Measurements from ENCODE around the gene IP6K3.

DNA sequence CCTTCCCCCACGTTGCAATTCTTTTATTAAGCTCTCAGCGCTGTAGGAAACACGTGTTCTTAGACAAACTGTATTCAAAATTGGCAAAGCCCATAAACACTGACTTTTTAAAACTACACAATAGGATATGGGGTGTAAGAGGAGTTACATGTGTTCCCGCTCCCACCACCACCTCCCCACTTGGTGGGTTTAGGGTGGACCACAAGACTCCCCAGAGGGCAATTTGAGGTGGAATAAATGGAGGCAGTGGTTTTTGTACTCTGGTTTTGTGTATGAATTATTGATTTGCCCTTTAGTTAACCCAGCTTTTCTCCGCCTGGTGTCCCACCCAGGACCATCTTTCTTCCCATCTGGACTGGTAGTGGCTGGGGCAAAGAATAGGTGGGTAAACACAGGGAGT lies 38.9 kb downstream of the IP6K3 start:
- TF ChIP-seq, protein P1, sequence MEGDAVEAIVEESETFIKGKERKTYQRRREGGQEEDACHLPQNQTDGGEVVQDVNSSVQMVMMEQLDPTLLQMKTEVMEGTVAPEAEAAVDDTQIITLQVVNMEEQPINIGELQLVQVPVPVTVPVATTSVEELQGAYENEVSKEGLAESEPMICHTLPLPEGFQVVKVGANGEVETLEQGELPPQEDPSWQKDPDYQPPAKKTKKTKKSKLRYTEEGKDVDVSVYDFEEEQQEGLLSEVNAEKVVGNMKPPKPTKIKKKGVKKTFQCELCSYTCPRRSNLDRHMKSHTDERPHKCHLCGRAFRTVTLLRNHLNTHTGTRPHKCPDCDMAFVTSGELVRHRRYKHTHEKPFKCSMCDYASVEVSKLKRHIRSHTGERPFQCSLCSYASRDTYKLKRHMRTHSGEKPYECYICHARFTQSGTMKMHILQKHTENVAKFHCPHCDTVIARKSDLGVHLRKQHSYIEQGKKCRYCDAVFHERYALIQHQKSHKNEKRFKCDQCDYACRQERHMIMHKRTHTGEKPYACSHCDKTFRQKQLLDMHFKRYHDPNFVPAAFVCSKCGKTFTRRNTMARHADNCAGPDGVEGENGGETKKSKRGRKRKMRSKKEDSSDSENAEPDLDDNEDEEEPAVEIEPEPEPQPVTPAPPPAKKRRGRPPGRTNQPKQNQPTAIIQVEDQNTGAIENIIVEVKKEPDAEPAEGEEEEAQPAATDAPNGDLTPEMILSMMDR (IDR thresholded peaks at IDR 0.05; ENCODE audit: low read depth, low read length, poor library complexity, severe bottlenecking): no peak
- no peak for TF ChIP-seq EZH2phosphoT487 (IDR thresholded peaks at IDR 0.05; ENCODE audit: borderline replicate concordance, low read length)

Data from DOHH2 (cell line).